SKM-1 treated with dmso at 0.1 percent for 144 hours (cell line): ENCODE results near the gene NYAP2.

ENCODE experiments used
- DNase-seq: peaks from one replicate; lab custom pipeline; 2025; ENCODE audit not compliant: unreplicated experiment; lab: John Stamatoyannopoulos, UW

The NYAP2 gene

DNA sequence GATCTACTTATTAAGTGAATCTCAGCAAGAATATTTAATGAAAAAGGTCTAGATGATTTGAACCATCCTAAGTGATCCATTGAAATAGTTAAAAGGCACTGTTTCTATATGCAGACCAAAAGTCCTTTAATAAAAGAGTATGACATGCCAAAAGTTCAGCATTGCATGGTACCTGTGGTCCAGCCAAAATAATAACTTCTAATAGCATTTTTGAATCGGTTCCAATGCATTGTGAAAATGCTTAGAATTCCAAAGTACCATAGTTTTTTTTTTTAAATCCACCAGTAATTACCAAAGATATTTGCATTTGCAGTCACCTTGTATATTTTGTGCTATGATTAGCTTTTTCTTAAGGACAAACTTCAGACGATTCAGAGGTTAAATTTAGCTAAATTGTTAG is 79.9 kb downstream of the NYAP2 start:
- DNase-seq: no peak

DNA sequence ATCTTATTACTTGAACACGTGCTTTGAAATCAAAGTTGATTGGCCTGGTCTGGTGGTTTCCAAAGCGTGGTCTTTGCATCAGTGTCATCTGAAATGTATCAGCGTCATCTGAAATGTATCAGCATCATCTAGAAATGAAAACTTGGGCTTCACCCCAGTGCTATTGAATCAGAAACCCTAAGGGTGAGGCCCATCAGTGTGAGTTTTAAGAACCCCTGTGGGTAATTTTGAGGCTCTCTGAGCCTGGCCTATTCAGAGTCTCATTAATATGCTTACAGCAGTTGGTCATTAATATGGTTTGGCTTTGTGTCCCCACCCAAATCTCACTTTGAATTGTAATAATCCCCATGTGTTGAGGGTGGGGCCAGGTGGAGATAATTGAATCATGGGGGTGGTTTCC is 85.2 kb downstream of the NYAP2 start:
- DNase-seq: no peak

DNA sequence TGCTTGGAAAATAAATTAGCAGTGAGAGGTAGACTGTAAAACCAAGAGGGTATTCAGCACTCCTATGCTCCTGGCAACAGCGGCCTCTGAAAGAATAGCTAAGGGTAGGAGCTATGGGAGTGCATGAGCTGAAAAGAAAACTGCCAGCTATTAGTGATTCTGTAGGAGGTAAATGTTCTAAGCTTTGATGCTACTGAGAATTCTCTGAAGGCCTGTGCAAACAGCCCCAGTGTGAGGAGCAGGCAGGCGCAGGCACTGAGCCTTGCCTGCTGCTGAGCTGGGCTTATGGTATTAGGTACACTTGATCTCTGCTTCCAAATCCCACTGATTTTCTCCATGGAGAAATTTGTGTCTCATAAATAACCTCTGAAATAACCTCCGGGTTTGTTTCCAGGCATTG is 86.7 kb downstream of the NYAP2 start:
- no peak for DNase-seq

DNA sequence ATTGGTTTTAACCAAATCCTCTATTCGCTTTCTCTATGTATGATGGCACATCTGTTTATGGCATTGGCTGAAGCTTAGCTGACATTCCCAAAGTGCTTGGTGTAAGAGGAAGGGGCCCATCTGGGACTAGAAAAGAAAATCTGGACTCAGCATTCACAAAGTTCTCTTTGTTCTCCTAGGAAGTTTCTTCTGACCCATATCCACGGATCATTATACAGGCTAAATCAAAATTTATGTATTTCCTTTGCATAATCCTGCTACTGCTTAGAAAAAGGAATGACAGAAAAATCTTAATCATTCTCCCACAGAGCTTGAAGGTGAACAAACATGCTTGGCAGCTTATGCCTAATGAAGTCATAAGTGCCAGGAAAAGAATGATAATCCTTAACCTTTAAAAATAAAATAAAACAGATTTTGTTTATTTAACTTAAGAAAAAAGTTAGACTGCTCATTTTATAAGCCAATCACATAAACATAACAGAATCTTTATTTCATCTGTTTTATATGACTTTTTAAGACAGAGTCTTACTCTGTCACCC is 88.4 kb downstream of the NYAP2 start:
- DNase-seq: no peak

DNA sequence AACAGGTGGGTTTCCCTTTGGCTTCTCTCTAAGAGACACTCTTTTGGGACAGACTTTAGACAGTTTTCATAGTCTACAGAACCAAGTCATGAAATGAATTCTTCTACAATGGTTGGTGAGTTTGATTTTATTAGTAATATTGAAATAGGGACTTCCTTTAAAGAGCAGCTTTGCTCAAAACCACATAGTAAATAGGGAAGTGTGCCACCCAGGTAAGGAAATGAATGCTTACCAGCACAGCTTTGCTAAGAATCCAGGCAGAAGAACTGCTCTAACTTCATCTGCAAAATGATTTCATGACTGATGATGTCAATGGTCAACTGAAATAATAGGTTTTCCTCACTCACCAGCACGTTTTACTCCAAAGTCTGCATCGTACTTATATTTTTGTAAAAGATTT is 89.2 kb downstream of the NYAP2 start:
- DNase-seq: no peak

DNA sequence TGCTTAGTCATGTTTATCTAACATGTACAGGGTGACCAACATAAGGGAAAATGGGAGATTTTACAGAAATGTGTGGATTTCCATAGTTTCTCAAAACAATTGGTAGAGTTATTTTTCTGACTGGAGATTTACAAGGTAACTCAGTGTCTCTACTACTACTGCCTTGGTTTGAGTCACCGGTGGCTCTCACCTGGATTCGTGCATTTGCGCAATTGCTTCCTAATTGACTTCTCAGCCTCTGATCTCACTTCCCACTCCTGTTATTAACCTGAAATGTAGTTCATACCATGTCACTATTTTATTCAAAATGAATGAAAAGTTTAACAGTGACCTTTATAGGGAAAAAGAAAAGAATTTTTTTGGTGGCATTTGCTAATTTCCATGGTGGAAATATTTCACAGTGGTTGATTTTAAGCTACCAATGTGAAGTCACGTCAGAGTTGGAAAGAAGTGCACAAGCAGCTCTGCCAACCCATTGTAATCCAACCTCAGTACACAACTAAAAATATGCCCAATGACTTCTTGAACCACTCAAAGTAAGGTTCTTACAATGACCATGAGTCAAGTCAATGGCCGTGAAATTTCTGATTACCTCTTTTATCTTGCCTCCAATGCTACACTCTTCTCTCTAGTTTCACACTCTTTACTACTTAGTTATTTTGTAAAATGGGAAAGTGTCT is 94.0 kb downstream of the NYAP2 start:
- no peak for DNase-seq

DNA sequence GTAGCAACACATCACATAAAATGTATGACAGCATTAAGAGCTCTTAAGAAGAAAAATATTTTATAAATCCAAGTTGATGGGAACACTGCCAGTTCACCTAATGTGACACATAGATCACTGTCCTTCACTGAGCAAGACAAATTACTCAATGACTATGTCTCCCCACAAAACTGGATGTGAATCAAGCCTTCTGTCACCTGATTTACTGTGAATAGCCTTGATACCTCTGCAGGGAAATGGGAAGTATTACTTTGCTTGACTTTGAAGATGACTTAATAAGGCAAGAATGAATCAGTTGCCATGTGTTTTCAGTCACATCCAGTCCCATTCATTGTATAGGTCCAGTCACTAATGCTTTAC is 94.6 kb downstream of the NYAP2 start:
- no peak for DNase-seq

DNA sequence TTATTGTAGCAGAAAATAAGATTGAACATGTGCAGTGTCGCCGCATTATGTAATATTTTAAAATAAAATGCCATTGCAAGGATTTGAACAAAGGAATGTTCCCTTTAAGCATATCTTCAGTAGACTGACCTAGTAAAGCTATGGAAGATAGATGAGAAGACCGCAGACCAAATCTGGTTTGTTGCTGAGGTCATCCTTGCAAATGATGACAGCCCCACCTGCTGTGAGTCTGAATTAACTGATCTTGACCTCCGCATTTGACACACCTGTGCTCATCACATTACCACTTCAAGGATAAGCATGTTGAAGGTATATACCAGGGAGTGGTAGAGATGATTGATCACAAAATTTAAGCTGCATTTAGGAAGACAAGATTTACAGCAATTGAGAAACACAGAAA is 96.2 kb downstream of the NYAP2 start:
- DNase-seq: no peak

DNA sequence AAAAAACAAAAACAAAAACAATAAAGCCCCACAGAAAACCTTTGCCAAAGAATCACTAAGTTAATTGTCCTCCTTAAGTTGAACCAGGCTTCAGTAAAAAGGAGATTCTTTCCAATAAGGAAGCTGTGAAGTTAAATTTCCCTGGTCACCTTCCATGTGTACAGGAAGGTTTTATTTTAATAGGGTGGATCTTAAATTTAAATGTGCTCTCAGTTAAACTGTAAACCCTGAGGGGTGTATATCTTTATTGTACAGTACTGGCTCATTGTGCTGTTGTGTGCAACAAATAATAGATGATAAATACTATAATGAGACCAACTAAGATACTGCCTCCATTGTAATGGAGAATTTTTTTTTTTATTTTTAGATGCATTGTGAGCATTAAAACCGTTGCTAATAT is 97.1 kb downstream of the NYAP2 start:
- no peak for DNase-seq

DNA sequence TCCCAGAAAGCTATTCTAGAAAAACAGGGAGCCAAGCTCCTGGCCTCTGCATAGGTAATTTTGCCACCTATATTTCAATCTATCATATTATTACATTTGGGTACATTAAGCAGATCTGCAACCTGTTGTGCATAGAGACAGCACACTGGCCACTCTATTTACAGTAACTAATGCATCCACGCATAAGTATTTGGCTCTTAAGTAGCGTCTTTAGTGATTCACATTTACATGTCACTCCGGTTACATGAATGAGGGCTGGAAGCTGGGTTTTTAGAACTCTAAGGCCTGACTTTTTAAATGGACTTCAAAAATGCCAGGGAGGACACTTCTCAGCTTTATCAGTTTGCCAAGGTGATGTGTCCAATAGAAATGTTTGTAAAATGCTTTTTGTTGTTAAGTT is 97.7 kb downstream of the NYAP2 start:
- DNase-seq: no peak

DNA sequence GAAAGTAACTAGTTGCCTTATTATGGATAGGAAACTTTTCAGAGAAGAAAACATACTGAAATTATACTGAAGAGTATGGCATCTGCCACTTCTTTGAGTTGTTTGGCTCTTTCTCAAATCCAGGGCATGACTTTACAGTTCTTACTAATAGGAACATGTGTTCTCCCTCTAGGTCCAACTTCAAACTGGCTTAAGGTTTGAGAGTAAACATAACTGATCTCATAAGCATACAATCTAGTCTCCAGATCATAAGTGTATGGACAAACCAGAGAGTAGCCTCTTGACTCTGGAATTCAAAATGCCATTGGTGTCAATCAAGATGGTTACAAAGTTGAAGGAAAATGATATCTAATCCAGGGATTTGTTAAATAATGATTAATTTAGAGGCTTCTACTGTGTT is 101.5 kb downstream of the NYAP2 start:
- DNase-seq: no peak

DNA sequence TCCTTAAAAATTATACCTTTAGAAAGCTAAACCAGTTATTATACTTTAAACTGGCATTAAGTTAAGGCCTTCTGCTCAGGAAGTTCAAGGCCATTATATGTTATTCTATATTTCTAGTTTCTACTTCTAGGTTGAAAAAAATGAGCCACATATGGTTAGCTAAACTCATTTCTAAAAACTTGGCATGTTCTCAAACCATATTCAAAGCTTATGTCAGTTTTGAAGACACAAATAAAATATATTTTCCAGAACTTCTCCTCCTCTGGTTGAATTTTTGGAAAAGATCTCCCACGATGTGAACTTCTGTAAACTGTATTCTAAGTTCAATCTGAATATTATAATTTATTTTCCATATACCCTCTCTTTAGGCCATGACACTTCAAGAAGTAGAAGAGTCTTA is 103.5 kb downstream of the NYAP2 start:
- no peak for DNase-seq

DNA sequence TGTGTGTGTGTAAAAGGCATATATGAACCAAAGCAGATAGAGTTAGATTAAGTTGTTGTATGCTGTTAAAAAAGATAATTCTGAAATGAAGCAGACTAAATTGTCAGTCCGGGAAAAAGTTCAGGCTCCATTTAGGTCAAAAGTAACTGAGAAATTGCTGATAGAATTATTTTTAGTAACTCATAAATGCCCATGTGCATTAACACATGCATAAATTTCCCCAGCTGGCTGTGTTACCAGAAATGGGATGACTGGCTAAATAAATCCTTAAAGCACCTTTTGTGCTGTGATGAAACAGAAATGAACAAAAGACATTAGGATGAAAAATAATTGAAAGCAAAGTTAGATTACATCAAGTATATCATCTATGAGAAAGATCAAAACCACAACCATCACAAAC is 111.3 kb downstream of the NYAP2 start:
- DNase-seq: no peak

DNA sequence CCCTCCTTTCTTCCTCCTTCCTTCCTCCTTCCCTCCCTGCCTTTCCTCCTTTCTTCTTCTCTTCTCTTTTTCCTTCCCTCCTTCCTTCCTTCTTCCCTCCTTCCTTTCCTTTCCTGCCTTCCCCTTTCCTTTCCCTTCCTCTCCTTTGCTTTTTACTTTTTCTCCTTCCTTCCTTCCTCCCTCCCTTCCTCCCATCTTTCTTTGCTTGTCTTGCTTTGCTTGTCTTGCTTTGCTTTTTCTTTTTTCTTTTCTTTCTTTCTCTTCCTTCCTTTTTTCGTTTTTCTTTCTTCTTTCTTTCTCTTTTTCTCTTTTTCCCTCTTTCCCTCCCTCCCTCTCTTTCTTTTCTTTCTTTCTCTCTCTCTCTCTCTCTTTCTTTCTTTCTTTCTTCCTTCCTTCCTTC is 113.0 kb downstream of the NYAP2 start:
- no peak for DNase-seq

DNA sequence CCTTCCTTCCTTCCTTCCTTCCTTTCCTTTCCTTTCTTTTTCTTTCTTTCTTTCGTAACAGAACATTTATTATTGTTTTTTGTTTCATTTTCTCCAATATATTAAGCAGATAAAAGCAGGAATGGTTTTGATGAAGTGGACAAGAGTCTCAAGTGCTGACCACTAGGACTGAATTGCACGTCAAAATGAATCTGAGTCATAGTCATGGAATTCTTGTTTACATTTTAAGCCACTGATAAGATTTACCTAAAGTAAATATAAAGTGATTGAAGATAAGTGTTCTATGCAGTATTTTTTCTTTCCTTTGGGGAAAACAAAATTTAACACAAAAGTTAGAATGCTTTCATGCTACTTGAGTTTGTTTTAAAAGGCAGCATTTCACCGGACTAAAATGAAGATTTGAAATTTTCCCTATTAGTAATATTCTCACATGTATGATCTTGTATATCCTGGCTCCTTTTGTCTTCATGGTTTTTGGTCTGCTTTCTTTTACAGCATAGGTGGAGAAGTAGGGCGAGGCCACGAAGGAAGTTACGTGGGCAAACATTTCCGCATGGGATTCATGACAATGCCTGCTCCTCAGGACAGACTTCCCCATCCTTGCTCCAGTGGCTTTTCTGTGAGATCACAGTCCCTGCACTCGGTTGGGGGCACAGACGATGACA is 113.5 kb downstream of the NYAP2 start:
- DNase-seq: no peak

DNA sequence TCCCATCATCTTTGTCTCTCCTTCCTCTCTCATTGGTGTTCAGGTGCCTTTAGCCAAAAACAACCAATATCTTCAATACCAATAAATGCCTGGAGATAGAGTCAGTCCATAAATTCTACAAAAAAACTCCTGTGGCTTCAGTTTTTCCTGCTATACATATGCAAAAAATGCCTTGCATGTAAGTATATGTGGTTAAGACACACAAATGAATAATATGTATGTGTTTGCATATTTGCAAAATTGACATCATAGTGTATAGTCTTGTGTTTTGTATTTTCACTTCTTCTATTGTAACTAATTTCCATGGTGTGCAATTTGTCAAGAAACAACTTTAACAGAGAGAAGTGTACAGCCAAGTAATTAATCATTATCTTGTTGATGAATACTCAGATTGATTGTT is 115.5 kb downstream of the NYAP2 start:
- DNase-seq: no peak

DNA sequence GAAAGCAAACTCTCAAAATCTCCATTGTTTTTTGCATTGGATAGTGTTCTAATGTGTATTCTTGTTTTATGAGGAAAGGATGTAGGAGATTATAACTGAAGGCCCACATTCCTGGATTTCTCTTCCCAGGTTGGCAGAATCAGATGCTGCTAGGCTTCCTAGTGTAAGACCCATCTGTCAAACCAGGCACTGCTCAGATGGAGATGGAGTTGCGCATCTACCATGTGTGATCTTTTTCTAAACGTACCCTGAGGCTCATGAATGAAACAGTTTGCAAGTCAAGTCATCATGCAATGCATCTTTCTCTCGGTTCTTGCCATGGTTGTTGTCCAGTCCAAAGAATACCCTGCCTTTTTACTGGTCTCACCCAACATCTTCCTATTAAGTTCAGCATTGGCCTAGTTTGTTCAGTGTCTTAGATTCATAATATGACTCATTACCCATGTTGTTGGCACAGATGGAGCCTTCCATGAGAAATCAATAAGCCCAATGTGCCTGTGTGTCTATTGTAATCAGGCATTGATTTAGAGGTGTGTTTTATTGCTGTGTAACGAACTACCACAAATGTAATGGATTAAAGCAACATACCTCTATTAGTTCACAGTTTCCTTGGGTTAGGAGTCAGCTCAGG is 127.4 kb downstream of the NYAP2 start:
- DNase-seq: no peak

DNA sequence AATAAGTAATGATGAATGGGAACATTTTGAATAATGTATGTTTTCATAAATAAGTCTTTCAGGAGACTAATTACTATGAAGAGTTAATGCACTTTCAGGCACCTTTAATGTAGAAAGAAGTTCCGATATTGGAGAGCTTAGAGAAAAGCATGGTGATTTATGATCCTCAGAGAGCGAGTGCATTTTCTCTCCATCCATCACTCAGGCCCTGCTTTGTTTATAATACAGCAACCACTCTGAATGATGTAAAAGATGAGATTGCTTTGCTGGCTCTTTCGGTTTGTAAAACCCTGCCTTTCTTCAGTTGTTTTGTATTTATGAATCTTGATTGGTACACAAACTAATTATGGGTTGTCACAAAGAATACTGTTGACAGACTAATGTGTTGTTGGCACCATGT is 132.0 kb downstream of the NYAP2 start:
- no peak for DNase-seq

DNA sequence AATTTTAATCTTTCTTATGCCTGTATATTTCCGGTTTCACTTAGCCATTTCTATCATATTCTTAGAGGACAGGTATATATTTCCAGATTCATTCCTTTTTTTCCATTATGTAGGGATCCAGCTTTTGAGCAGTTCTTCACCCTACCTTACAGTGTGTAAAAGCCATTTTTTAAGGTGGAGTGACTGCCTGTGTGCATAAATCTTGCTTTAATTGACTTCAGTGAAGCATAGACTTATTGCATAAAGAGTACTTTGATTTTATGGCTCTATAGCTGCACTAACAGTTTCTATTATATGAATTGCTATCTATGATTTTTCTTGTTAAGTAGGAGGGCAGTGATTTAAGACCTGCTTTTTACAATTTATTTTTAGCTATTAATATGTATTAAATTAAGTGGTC is 132.6 kb downstream of the NYAP2 start:
- no peak for DNase-seq

DNA sequence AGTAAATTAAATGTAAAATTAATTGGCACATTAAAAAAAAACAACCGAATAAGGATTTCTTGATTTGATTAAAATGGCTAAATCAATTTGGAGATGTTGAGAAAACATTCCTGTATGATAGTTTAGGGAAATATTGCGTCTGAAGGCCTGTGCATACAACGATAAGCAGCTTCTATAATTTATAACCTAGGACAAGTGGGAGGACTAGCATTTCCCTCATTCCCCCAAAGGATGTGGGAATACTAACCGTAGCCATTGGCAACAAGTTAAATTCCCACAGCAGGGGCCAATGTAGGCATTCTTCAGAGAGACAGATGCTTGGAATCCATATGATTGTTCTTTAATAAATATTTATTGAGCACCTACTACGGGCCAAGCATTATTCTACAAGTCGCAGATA is 134.5 kb downstream of the NYAP2 start:
- DNase-seq: no peak

DNA sequence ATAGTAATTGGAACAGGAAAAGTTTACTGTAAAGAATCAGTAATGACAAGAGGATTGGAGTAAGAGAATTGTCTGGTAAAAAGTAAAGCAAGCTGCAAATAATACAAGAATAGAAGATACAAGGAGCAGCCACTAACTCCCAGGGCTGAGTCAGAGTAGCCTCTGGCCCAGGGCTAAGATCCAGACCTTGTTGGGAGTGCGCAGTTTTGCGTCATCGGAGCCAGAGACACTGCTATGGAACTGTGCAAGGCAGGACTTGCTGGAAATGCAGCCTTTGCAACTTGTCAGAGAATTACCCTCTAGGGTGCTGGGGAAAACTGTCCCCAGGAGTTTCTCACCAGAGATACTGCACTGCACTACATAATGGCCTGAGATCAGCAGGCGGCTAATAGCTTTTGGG is 135.2 kb downstream of the NYAP2 start:
- DNase-seq: no peak

DNA sequence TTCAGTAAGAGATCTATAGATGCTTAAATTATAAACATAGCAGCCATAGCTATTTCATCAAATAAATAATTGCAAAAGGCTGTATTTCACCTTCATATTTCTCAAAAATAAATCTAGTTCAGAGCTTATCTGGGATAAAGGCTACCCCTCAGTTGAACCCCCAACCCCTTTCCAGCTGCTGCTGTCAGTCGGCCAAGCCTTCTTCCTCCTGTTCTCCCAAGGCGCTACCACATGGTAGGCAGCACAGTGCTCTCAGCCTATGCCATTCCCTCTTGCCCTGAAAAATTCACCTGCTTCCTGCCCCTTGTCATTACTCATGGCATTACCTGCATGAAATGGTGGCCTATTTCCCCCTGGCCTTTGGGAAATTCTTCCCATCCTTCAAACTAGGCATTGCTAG is 136.5 kb downstream of the NYAP2 start:
- DNase-seq: no peak

DNA sequence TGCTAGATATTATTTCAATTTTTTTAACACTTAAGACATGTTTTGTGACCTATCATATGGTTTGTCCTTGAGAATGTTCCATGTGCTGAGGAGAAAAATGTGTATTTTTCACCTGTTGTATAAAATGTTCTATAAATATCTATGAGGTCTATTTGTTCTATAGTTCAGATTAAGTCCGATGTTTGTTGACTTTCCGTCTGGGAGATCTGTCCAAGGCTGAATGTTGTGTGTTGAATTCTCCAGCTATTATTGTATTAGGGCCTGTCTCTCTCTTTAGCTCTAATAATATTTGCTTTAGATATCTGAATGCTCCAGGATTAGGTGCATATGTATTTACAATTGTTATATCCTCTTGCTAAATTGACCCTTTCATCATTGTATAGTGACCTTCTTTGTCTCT is 144.1 kb downstream of the NYAP2 start:
- no peak for DNase-seq
